ENCODE results near the gene ACVR2A. TPM values are rescaled to one million over a fixed set of nuclear protein-coding genes. Genes with fewer than 3 reads are reported as not detected.

Gene ACVR2A
- total RNA-seq, 1 donor from 2014 or later, result 22.9 TPM

- Mint-ChIP-seq H3K4me1 (ENCODE audit: unreplicated experiment) (no peaks in the 10 kb centered on the region), H3K27me3 (ENCODE audit: unreplicated experiment) (no peaks in the 10 kb centered on the region)
Measured at GRCh38 chr2:147925886-147926285, 81.1 kb downstream of the ACVR2A start.

GRCh38 chr2:147927053-147927588, 82.3 kb downstream of the ACVR2A start:
- Mint-ChIP-seq H3K4me1 (ENCODE audit: unreplicated experiment) (no peaks in the 10 kb centered on the region), H3K9me3 (ENCODE audit: unreplicated experiment) (no peaks in the 10 kb centered on the region), H3K4me3 (ENCODE audit: unreplicated experiment) (no peak overlapping the region), H3K27me3 (ENCODE audit: unreplicated experiment) (no peaks in the 10 kb centered on the region), H3K27ac (ENCODE audit: unreplicated experiment) (no peak overlapping the region), H3K36me3 (ENCODE audit: low read depth, unreplicated experiment) (no peaks in the 10 kb centered on the region)
- no peak for TF ChIP-seq CTCF (IDR thresholded peaks at IDR 0.05; ENCODE audit: unreplicated experiment)
- no peak for DNase-seq (ENCODE audit: low spot score)

More at GRCh38 chr2:147925886-147926285, 81.1 kb downstream of the ACVR2A start:
- Mint-ChIP-seq H3K36me3 (ENCODE audit: low read depth, unreplicated experiment) (no peaks in the 10 kb centered on the region), H3K9me3 (ENCODE audit: unreplicated experiment) (no peaks in the 10 kb centered on the region), H3K4me3 (ENCODE audit: unreplicated experiment) (no peak overlapping the region), H3K27ac (ENCODE audit: unreplicated experiment) (peak overlapping the region; percentile 37)
- DNase-seq (ENCODE audit: low spot score), result no peak
- TF ChIP-seq CTCF (IDR thresholded peaks at IDR 0.05; ENCODE audit: unreplicated experiment), result no peak

GRCh38 chr2:147933931-147934330, 89.1 kb downstream of the ACVR2A start:
- DNase-seq (ENCODE audit: low spot score), result no peak
- no peak overlapping the region for H3K4me3 Mint-ChIP-seq (ENCODE audit: unreplicated experiment)
- H3K9me3 Mint-ChIP-seq (ENCODE audit: unreplicated experiment), result no peaks in the 10 kb centered on the region
- no peak for TF ChIP-seq CTCF (IDR thresholded peaks at IDR 0.05; ENCODE audit: unreplicated experiment)
- peak overlapping the region; percentile 59 for H3K27ac Mint-ChIP-seq (ENCODE audit: unreplicated experiment)
- H3K36me3 Mint-ChIP-seq (ENCODE audit: low read depth, unreplicated experiment), result no peaks in the 10 kb centered on the region
- no peaks in the 10 kb centered on the region for H3K4me1 Mint-ChIP-seq (ENCODE audit: unreplicated experiment)
- H3K27me3 Mint-ChIP-seq (ENCODE audit: unreplicated experiment), result no peaks in the 10 kb centered on the region

GRCh38 chr2:147934881-147935620, 90.2 kb downstream of the ACVR2A start:
- H3K4me1 Mint-ChIP-seq (ENCODE audit: unreplicated experiment), result no peaks in the 10 kb centered on the region
- no peak for TF ChIP-seq CTCF (IDR thresholded peaks at IDR 0.05; ENCODE audit: unreplicated experiment)
- H3K36me3 Mint-ChIP-seq (ENCODE audit: low read depth, unreplicated experiment), result no peaks in the 10 kb centered on the region
- DNase-seq (ENCODE audit: low spot score), result no peak
- no peaks in the 10 kb centered on the region for H3K9me3 Mint-ChIP-seq (ENCODE audit: unreplicated experiment)
- H3K27ac Mint-ChIP-seq (ENCODE audit: unreplicated experiment), result no peak overlapping the region
- H3K27me3 Mint-ChIP-seq (ENCODE audit: unreplicated experiment), result no peaks in the 10 kb centered on the region
- no peak overlapping the region for H3K4me3 Mint-ChIP-seq (ENCODE audit: unreplicated experiment)

GRCh38 chr2:147937744-147938349, 93.0 kb downstream of the ACVR2A start:
- DNase-seq (ENCODE audit: low spot score), result no peak
- Mint-ChIP-seq H3K4me1 (ENCODE audit: unreplicated experiment) (no peaks in the 10 kb centered on the region), H3K27ac (ENCODE audit: unreplicated experiment) (no peak overlapping the region), H3K36me3 (ENCODE audit: low read depth, unreplicated experiment) (no peaks in the 10 kb centered on the region), H3K4me3 (ENCODE audit: unreplicated experiment) (no peak overlapping the region), H3K9me3 (ENCODE audit: unreplicated experiment) (no peaks in the 10 kb centered on the region), H3K27me3 (ENCODE audit: unreplicated experiment) (no peaks in the 10 kb centered on the region)
- peak; percentile 77 for TF ChIP-seq CTCF (IDR thresholded peaks at IDR 0.05; ENCODE audit: unreplicated experiment)
